Breast epithelium (tissue), 4 donors: Measurements from ENCODE around the gene ACTN2. TPM values are rescaled to one million over a fixed set of nuclear protein-coding genes. Genes with fewer than 3 reads are reported as not detected.

Experiments used
- DNase-seq, 2 donors: peaks; one replicate each; pipeline ENCODE4 v3.0.0-alpha.2; 2019; ENCODE audit warnings: low spot score in 2 of 2
- H3K27ac ChIP-seq, 2 donors: fragments of 200-600 bp; sonication (generic) in 1 of 2; one replicate each; pipeline ENCODE4 v1.5.1; 2016 to 2019; ENCODE audit warnings: mild to moderate bottlenecking in 1 of 2
- H3K27me3 ChIP-seq, 2 donors: fragments of 200-600 bp; sonication (generic) in 1 of 2; one replicate each; pipeline versions ENCODE4 v1.5.1 to v1.6.0; 2017 to 2019; ENCODE audit warnings: control low read depth in 1 of 2, mild to moderate bottlenecking in 1 of 2
- H3K36me3 ChIP-seq: fragments of 200-600 bp; one replicate; pipeline ENCODE4 v1.5.1; 2019
- H3K4me1 ChIP-seq, 2 donors: fragments of 200-600 bp; sonication (generic); one replicate each; pipeline ENCODE4 v1.5.1; 2016 to 2019; ENCODE audit warnings: control low read depth in 1 of 2
- H3K4me3 ChIP-seq, 3 donors: fragments of 200-600 bp; sonication (generic); 1 replicate in 2 of 3; 2 replicates in 1 of 3; pipeline ENCODE4 v1.5.1; 2016 to 2019; ENCODE audit warnings: mild to moderate bottlenecking in 3 of 3, moderate library complexity in 2 of 3
- H3K9me3 ChIP-seq, 2 donors: fragments of 200-600 bp; sonication (generic) in 1 of 2; one replicate each; pipeline ENCODE4 v1.5.1; 2016 to 2019; ENCODE audit warnings: control low read depth in 1 of 2
- CTCF ChIP-seq, 3 donors: fragments of 450-650 bp; IDR thresholded peaks; one replicate each; pipeline ENCODE4 v1.5.1; 2016 to 2017; ENCODE audit warnings: antibody characterized with exemption in 3 of 3, mild to moderate bottlenecking in 3 of 3, moderate library complexity in 3 of 3
- POLR2A ChIP-seq: fragments of 450-650 bp; IDR thresholded peaks from one replicate; pipeline ENCODE4 v1.6.1; 2016; ENCODE audit warnings: antibody characterized with exemption, mild to moderate bottlenecking, moderate library complexity
- POLR2AphosphoS5 ChIP-seq, 3 donors: sonication (generic); formaldehyde crosslinking; IDR thresholded peaks; one replicate each; pipeline ENCODE4 v1.6.1; 2017; ENCODE audit warnings: antibody characterized with exemption in 3 of 3
- intact Hi-C: fragments of 100-400 bp; cut with DNase I; formaldehyde crosslinking; loops from one replicate; pipeline ENCODE4 v1.15.1; 2023; ENCODE audit warnings: low total_unique reads
- total RNA-seq, 3 donors: library from RNA; depleted of rRNA; stranded (reverse); fragments of >200 nt; gene quantifications; one replicate each; pipeline ENCODE4 v1.1.0, GENCODE V29; 2016

ACTN2 gene
- under 1 TPM in 1 of 3 donors, not detected in 2; 0.48 TPM for total RNA-seq

GRCh38 chr1:236685917-236686814 is at the start of gene ACTN2:
Gene ACTN2 (plus strand): TSS chr1:236686499. CDS start chr1:236686674, 175 bp downstream.
- no peak for DNase-seq
- Histone ChIP-seq H3K4me3 (peak within 1 kb of the TSS; percentile 43 to 67 (median 52)), H3K36me3 (no peaks in the 10 kb centered on the region), H3K27ac (no peak within 1 kb of the TSS), H3K27me3 (peaks cover 0 to 38% of the 10 kb centered on the region in 2 donors), H3K9me3 (no peaks in the 10 kb centered on the region), H3K4me1 (peaks cover 3 to 6% of the 10 kb centered on the region in 2 donors)
- intact Hi-C loops, result no loop called here
- no peak for TF ChIP-seq POLR2A
- no peak for TF ChIP-seq POLR2AphosphoS5 (IDR thresholded peaks at IDR 0.05)
- no peak for TF ChIP-seq CTCF (IDR thresholded peaks at IDR 0.05)

- no peaks in the 10 kb centered on the region for H3K4me1 ChIP-seq
- H3K36me3 ChIP-seq, result no peaks in the 10 kb centered on the region
- TF ChIP-seq POLR2A (no peak), CTCF (IDR thresholded peaks at IDR 0.05) (no peak), POLR2AphosphoS5 (IDR thresholded peaks at IDR 0.05) (no peak)
- intact Hi-C loops, result no loop called here
- H3K27ac ChIP-seq, result no peak overlapping the region
- peaks cover 0 to 20% of the 10 kb centered on the region in 2 donors for H3K27me3 ChIP-seq
- no peak for DNase-seq
- H3K4me3 ChIP-seq, result no peak overlapping the region
- no peaks in the 10 kb centered on the region for H3K9me3 ChIP-seq
These were observed 47.4 kb upstream of the ACTN2 start for GRCh38 chr1:236638945-236639344.

GRCh38 chr1:236639686-236640085 is 46.6 kb upstream of the ACTN2 start:
- no peaks in the 10 kb centered on the region for H3K9me3 ChIP-seq
- peaks cover 0 to 14% of the 10 kb centered on the region in 2 donors for H3K27me3 ChIP-seq
- no peak overlapping the region for H3K4me3 ChIP-seq
- no peaks in the 10 kb centered on the region for H3K4me1 ChIP-seq
- TF ChIP-seq CTCF (IDR thresholded peaks at IDR 0.05), result no peak
- no peak for TF ChIP-seq POLR2AphosphoS5 (IDR thresholded peaks at IDR 0.05)
- no peak for TF ChIP-seq POLR2A
- no peak for DNase-seq
- H3K27ac ChIP-seq, result no peak overlapping the region
- intact Hi-C loops, result no loop called here
- H3K36me3 ChIP-seq, result no peaks in the 10 kb centered on the region

- no peaks in the 10 kb centered on the region for H3K36me3 ChIP-seq
- no peak for DNase-seq
- TF ChIP-seq POLR2AphosphoS5 (IDR thresholded peaks at IDR 0.05), result no peak
- no peak for TF ChIP-seq CTCF (IDR thresholded peaks at IDR 0.05)
- TF ChIP-seq POLR2A, result no peak
- peaks cover 0 to 5% of the 10 kb centered on the region in 2 donors for H3K27me3 ChIP-seq
- no peaks in the 10 kb centered on the region for H3K4me1 ChIP-seq
- H3K27ac ChIP-seq, result no peak overlapping the region
- intact Hi-C loops, result no loop called here
- no peak overlapping the region for H3K4me3 ChIP-seq
- no peaks in the 10 kb centered on the region for H3K9me3 ChIP-seq
These were observed 43.5 kb upstream of the ACTN2 start for GRCh38 chr1:236642763-236643162.

- no peak overlapping the region for H3K4me3 ChIP-seq
- H3K36me3 ChIP-seq, result no peaks in the 10 kb centered on the region
- intact Hi-C loops, result no loop called here
- H3K27ac ChIP-seq, result no peak overlapping the region
- no peaks in the 10 kb centered on the region for H3K4me1 ChIP-seq
- no peaks in the 10 kb centered on the region for H3K9me3 ChIP-seq
- TF ChIP-seq POLR2AphosphoS5 (IDR thresholded peaks at IDR 0.05) (no peak), CTCF (IDR thresholded peaks at IDR 0.05) (no peak), POLR2A (no peak)
- no peak for DNase-seq
- no peaks in the 10 kb centered on the region for H3K27me3 ChIP-seq
These were observed 41.2 kb upstream of the ACTN2 start for GRCh38 chr1:236645016-236645680.
